Activated CD8-positive, alpha-beta memory T cell treated with anti-CD3 and anti-CD28 coated beads, Interleukin-2, amount 50 U/mL, for 4 hours (primary cell): Measurements from ENCODE around the gene ISM1.

Source experiments
- DNase-seq: peaks from one replicate; pipeline ENCODE4 v3.0.0-alpha.2; 2020

The ISM1 gene

DNA sequence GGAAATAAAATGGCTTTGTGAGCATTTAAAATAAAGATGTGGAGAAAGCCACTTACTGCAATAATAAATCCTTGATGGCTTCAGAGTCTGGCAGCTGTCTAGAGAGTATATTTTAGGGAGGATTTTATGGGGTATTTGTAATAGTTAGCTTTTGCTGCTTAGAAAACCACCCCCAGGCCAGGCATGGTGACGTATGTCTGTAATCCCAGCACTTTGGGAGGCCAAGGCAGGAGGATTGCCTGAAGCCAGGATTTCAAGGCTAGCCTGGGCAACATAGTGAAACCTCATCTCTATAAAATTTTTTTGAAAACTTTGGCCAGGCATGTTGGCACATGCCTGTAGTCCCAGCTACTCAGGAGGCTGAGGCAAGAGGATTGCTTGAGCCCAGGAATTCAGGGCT, 63.8 kb downstream of the ISM1 start:
- DNase-seq: no peak

GRCh38 chr20:13285408-13285807, 64.3 kb downstream of the ISM1 start:
- DNase-seq: no peak

DNA sequence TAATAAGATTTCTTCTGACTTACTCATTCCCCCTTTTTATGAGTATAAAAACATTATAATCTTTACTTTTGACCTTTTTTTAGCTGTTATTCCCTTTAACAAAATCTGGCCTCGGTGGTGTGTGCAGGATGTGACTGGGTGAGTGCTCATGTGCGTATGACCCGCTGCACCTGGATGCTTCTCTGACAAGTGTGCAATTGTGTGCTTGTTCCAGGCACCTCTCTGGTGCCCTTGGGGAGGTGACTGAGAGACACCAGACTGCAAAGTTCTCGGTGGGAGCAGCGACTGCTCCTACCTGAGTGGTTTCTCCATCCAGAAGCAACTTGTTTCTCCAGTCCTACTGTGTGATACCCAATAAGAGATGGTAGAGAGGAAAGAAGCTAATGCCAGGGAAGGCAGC, 65.0 kb downstream of the ISM1 start:
- DNase-seq: no peak

DNA sequence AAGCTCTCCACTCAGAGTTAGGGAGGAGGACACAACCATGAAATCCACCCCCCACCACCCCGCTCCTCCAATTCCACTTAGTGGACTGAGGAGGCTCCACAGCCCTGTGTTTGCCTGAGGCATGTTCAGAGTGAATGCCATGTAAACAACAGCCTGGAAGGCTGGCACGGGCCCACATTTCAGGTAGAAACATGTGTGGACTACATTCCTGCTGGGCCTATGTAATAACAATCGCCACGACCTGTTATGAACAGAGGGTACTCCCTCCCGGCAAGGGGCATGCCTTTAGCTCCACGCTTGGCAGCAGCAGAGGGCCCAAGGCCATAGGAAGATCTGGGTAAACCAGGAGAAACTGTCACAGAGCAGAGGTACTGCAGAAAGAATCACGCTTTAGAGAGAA, 65.5 kb downstream of the ISM1 start:
- DNase-seq: no peak

DNA sequence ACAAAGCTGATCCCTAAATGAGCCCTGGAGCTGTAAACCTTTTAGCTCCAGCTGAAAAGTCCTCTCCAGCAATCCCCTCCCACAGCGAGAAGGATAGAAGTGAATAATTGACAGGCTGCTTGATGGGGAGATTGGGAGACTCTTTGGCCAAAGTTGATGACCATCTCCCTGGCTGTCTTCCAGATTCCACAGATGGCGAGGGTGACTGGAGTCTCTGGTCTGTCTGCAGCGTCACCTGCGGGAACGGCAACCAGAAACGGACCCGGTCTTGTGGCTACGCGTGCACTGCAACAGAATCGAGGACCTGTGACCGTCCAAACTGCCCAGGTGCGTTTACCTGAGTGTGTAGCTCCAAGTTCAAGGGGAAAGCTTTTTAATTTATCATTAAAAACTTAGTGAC, 67.3 kb downstream of the ISM1 start:
- no peak for DNase-seq

GRCh38 chr20:13289031-13289430, 68.0 kb downstream of the ISM1 start:
- no peak for DNase-seq

GRCh38 chr20:13290724-13291123, 69.7 kb downstream of the ISM1 start:
- no peak for DNase-seq

DNA sequence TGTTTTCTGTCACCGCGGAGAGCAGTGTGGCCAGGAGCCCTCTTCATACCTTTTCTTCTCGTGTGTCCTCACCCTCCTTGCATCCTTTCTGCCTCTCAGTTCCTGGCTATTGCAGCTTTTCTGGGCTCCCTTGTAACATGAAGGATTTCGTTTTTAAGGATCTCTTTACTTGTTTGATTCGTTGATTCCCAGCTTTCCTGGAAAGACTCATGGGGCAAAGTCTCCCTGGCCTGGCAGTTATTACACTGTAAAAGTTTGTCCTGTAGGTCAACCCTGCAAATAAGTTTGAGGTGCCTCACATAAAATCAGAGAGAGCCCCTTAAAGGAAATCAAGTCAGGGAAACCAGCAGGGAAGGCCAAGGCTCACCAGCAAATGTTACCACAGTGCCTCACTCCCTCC, 70.1 kb downstream of the ISM1 start:
- no peak for DNase-seq

GRCh38 chr20:13292201-13292885, 71.3 kb downstream of the ISM1 start:
- DNase-seq: no peak

DNA sequence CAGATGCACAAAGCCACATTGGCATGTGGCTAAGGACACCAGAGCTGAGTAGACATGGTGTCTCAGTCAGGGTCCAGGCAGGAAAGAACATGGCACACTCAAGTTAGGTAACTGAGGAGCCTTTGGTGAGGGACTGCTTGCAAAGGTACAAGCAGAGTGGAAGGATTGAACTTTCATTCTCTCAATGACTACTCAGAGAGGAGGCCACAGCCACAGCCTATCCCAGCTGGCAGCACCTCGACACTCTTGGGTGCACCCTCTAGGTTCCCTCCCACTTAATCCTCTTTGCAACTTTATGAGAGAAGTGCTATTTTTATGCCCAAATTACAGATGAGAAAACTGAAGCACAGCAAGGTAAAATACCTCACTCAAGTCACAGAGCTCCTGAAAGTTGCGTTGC, 73.4 kb downstream of the ISM1 start:
- no peak for DNase-seq

GRCh38 chr20:13295637-13296036, 74.6 kb downstream of the ISM1 start:
- no peak for DNase-seq

DNA sequence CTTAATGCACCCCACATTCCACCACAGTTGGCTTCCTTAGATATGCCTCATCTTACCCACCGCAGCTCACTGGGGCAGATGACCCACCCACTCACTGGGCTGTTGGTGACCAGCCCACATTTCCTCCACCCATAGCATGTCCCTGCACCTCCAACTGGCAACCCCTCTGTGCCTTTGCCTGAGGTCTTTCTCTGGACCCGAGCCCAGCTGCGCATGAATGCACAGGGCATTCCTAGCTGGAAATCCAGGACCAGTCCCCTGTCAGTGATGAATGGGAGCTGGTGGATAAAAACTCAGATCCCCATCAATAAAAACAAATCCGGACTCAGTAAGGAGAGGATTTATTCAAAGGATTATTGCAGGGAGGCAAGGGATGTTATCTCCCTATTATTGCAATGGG, 75.0 kb downstream of the ISM1 start:
- DNase-seq: no peak

DNA sequence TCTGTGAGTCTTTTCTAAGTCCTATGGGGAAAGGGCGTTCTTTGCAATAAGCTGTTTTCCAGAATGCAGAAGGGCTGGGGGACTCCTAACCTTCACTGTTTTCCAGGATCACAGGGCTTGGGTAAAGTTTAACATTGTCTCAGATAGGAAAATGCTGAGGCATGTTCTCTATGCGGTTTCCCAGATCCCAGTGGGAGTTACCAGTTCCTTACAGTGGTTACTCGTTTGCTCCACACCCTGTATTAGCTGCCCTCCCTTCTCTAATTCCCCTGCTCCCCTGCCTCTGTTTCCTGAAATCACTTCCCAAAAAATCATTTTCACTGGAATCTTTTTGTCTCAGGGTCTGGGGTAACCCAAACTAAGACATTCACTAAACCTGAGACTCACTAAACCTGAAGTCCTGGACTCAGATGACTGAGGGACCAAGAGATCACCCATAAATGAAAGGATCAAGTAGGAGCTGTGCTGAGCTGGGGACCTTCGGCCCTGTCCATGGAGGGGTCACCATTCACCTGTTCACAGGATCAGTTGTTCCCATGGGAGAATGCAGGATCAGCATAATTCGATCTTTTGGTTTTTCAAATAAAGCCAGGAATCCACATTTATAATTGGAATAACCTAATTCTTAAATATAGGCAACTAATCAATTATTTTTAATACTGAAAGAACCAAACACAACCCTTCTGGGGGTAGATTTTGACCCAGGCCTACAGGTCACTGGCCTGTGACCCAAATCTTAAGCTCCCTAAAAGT, 76.2 kb downstream of the ISM1 start:
- DNase-seq: no peak

GRCh38 chr20:13298692-13299373, 77.8 kb downstream of the ISM1 start:
- DNase-seq: no peak

DNA sequence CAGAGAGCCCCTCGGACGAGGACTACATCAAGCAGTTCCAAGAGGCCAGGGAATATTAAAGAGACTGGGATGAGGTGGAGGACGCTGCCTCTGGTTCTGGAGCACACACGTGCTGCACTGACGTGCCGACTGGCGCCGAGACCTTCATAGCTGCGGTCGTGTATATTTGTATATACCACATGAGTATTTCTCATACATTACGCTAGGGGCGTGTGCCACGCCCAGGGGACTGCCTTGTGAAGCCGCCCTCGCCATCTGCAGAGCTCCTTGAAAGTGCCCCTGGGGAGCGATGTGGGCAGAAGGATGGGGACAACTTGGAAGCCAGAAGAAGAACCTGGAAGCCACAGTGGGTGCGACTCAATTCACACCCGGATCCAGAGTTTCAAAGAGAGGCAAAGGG, 78.3 kb downstream of the ISM1 start:
- no peak for DNase-seq

DNA sequence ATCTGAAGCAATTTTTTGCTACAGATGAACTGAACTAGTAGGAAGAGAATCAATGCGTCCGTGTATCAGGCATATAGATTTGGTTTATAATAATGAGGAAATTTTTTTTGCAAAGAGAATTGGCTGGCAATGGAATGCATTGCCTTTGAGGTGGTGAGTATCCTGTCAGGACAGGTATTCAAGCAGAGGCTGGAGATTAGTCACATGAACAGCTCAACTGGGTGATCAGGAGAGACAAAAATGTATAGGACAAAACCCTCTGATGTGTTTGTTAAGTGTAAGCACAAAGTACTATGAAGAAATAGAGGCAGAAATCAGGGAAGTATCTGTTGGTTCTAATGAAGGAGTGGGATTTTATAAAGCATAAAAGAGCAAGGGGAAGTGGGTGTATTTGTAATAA, 80.5 kb downstream of the ISM1 start:
- DNase-seq: no peak

DNA sequence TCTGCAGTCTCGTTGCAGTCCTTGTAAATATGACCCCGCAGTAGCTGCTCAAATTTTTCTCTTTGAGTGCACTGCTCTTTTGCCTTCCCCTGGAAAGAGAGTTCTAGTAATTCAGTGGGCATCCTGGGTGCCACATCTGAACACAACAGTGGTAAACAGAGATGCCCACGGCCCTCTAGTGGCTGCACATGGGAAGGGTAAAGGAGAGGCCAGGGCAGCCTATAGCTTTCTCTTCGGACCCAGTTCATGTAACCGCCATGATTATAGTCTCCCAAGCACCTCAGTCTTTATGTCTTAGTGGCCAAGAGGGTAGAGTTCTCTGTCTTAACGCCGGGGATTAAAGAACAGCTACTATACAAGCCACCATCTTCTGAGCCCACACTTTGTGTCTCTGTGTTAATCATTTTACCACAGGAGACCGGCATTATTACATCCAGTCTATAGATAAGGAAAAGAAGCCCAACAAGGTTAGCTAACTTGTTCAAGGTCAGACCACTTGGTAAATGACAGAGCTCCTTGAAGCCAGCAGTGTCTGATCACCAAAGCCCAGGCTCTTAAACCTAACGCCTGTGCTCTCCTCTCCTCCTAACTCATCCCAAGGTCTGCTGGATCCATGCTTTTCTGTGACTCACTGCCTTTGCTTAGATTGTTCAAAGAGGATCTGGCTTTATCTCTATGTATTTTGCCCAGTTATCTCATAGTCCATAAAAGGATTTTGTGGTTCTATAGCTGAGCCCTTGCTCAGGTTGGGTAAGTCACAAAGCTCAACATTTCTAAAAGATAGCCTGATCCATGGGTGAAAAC, 81.8 kb downstream of the ISM1 start:
- DNase-seq: peak; percentile 30

GRCh38 chr20:13305284-13305683, 84.2 kb downstream of the ISM1 start:
- no peak for DNase-seq

DNA sequence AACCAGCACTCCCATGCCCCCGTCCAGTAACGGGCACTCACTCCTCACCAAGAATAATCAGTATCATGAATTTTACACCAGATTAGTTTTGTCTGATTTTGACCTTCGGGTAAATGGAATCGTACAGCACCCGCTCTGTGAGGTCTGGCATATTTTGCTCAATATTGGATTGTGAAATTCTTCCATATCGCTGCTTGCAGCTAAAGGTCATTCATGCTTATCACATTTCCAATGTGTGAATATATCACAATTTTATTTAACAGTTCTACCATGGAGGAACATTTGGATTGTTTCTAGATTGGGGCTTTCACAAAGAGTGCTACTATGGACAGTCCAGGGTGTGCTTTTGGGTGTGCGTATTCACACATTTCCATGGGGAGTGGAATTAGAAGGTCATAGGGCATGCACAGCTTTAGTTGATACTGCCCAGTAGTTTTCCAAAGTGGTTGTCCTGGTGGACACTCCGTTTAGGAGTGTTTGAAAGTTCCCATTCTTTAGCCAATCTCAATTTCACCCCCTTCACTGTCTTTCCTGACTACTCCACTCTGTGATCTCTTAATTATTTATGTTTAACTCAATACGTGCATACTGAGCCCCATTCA, 86.6 kb downstream of the ISM1 start:
- DNase-seq: no peak

DNA sequence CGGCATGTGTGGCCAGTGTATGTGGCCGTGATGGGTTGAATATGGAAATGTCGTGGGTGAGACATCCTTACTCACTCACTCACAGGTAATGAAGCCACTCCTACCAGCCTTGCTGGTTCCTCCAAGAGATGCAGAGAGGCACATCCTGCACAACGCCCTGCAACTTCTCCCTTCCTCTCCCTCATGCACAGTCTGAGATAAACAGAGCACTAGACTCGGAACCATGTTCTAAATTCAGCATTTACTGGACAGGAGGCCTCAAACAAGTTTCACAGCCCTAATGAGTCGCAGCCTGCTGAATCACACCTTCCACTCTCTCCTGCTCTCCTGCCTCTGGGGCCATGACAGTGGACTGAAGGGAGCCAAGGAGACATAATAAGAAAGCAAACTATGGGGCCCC, 91.2 kb downstream of the ISM1 start:
- DNase-seq: no peak

GRCh38 chr20:13313201-13313600, 92.1 kb downstream of the ISM1 start:
- no peak for DNase-seq

DNA sequence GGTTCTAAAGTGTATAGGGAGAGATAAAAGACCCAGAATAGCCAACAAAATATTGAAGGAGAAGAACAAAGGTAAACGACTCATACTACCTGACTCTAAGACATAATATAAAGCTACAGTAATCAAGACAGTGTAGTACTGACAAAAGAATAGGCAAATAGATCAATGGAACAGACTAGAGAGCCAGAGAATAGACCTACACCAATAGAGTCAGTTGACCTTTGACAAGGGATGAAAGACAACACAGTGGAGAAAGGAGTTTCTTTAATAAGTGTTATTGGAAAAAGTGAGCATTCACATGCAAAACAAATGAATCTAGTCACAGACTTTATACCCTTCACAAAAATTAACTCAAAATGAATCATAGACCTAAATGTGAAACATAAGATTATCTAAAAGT, 96.4 kb downstream of the ISM1 start:
- no peak for DNase-seq
